Suprapubic skin (tissue), 4 donors: ENCODE measurements around the gene OR1A1. TPM values are rescaled to one million over a fixed set of nuclear protein-coding genes. Genes with fewer than 3 reads are reported as not detected.

Experiments used
- DNase-seq, 2 donors: peaks; one replicate each; pipeline ENCODE4 v3.0.0-alpha.2; 2019; ENCODE audit warnings: low spot score in 2 of 2
- H3K27ac ChIP-seq: fragments of 200-600 bp; sonication (generic); one replicate; pipeline ENCODE4 v1.5.1; 2019
- H3K27me3 ChIP-seq: fragments of 200-600 bp; sonication (generic); one replicate; pipeline ENCODE4 v1.5.1; 2019
- H3K36me3 ChIP-seq: fragments of 200-600 bp; sonication (generic); one replicate; pipeline ENCODE4 v1.5.1; 2019
- H3K4me1 ChIP-seq: fragments of 200-600 bp; sonication (generic); one replicate; pipeline ENCODE4 v1.5.1; 2019
- H3K4me3 ChIP-seq: fragments of 200-600 bp; sonication (generic); one replicate; pipeline ENCODE4 v1.5.1; 2019; ENCODE audit warnings: mild to moderate bottlenecking
- H3K9me3 ChIP-seq: fragments of 200-600 bp; sonication (generic); one replicate; pipeline ENCODE4 v1.5.1; 2019
- CTCF ChIP-seq, 2 donors: fragments of 200-600 bp in 1 of 2; fragments of 450-650 bp in 1 of 2; sonication (generic) in 1 of 2; IDR thresholded peaks; one replicate each; pipeline ENCODE4 v1.5.1; 2016 to 2019; ENCODE audit warnings: antibody characterized with exemption in 2 of 2, mild to moderate bottlenecking in 1 of 2, moderate library complexity in 1 of 2
- EP300 ChIP-seq: sonication (generic); formaldehyde crosslinking; IDR thresholded peaks from one replicate; pipeline ENCODE4 v1.6.1; 2017; ENCODE audit warnings: antibody characterized with exemption
- POLR2A ChIP-seq, 2 donors: fragments of 450-650 bp; IDR thresholded peaks; one replicate each; pipeline ENCODE4 v1.6.1; 2017; ENCODE audit warnings: antibody characterized with exemption in 2 of 2, mild to moderate bottlenecking in 2 of 2, moderate library complexity in 2 of 2
- POLR2AphosphoS5 ChIP-seq, 3 donors: sonication (generic); formaldehyde crosslinking; IDR thresholded peaks; one replicate each; pipeline ENCODE4 v1.6.1; 2017; ENCODE audit warnings: antibody characterized with exemption in 3 of 3
- whole genome bisulfite sequencing: methylation state at CpG from one replicate; pipeline ENCODE4 v1.1.5; 2018; 5-methylcytosine and 5-hydroxymethylcytosine counted together
- total RNA-seq, 4 donors: library from RNA; depleted of rRNA; stranded (reverse); fragments of >200 nt; gene quantifications; one replicate each; pipeline ENCODE4 v1.1.0, GENCODE V29; 2016

OR1A1 gene
- under 1 TPM in 1 of 4 donors, not detected in 3; 0.21 TPM for total RNA-seq

- H3K9me3 ChIP-seq = no peaks in the 10 kb centered on the region
- H3K27me3 ChIP-seq = no peaks in the 10 kb centered on the region
- no peak within 1 kb of the TSS for H3K4me3 ChIP-seq
- H3K4me1 ChIP-seq = no peaks in the 10 kb centered on the region
- DNase-seq = no peak
- TF ChIP-seq CTCF (IDR thresholded peaks at IDR 0.05) = no peak
- no peak for TF ChIP-seq EP300
- TF ChIP-seq POLR2AphosphoS5 (IDR thresholded peaks at IDR 0.05) = no peak
- no peak for TF ChIP-seq POLR2A (IDR thresholded peaks at IDR 0.05)
- no peaks in the 10 kb centered on the region for H3K36me3 ChIP-seq
- 72% methylated on average over 6 of the region's 7 CpGs for WGBS
- H3K27ac ChIP-seq = no peak within 1 kb of the TSS
Observed at GRCh38 chr17:3207367-3207766, at the start of gene OR1A1. Gene OR1A1, plus strand, starts transcription at chr17:3207667. Its CDS starts 7,954 bp downstream, at chr17:3215621.

- H3K36me3 ChIP-seq = no peaks in the 10 kb centered on the region
- DNase-seq = no peak
- peaks cover 5% of the 10 kb centered on the region for H3K9me3 ChIP-seq
- TF ChIP-seq EP300 (no peak), POLR2A (IDR thresholded peaks at IDR 0.05) (no peak), CTCF (IDR thresholded peaks at IDR 0.05) (no peak), POLR2AphosphoS5 (IDR thresholded peaks at IDR 0.05) (no peak)
- H3K4me1 ChIP-seq = no peaks in the 10 kb centered on the region
- WGBS = 69% methylated on average over 5 of the region's 5 CpGs
- no peak overlapping the region for H3K4me3 ChIP-seq
- peaks cover 6% of the 10 kb centered on the region for H3K27me3 ChIP-seq
- no peak overlapping the region for H3K27ac ChIP-seq
Observed at GRCh38 chr17:3167574-3167973, 39.9 kb upstream of the OR1A1 start.

GRCh38 chr17:3189961-3190360 is 17.5 kb upstream of the OR1A1 start:
- TF ChIP-seq EP300 (no peak), CTCF (IDR thresholded peaks at IDR 0.05) (no peak), POLR2AphosphoS5 (IDR thresholded peaks at IDR 0.05) (no peak), POLR2A (IDR thresholded peaks at IDR 0.05) (no peak)
- 45% methylated on average over 4 of the region's 4 CpGs for WGBS
- H3K4me3 ChIP-seq = no peak overlapping the region

GRCh38 chr17:3197219-3197618 is 10.2 kb upstream of the OR1A1 start, which contains the start of gene OR1A2:
Gene OR1A2, plus strand, starts transcription at chr17:3197519. Its CDS starts 0 bp downstream, at chr17:3197519.
- DNase-seq = no peak
- Histone ChIP-seq H3K36me3 (no peaks in the 10 kb centered on the region), H3K27ac (no peak within 1 kb of the TSS), H3K4me3 (no peak within 1 kb of the TSS), H3K4me1 (no peaks in the 10 kb centered on the region), H3K27me3 (peaks cover 3% of the 10 kb centered on the region), H3K9me3 (no peaks in the 10 kb centered on the region)
- WGBS = 80% methylated on average over 4 of the region's 4 CpGs
- TF ChIP-seq POLR2AphosphoS5 (IDR thresholded peaks at IDR 0.05) (no peak), POLR2A (IDR thresholded peaks at IDR 0.05) (no peak), EP300 (no peak), CTCF (IDR thresholded peaks at IDR 0.05) (no peak)

More at GRCh38 chr17:3189961-3190360, 17.5 kb upstream of the OR1A1 start:
- Histone ChIP-seq H3K4me1 (no peaks in the 10 kb centered on the region), H3K27ac (no peak overlapping the region), H3K36me3 (no peaks in the 10 kb centered on the region), H3K27me3 (peaks cover 3% of the 10 kb centered on the region), H3K9me3 (no peaks in the 10 kb centered on the region)
- DNase-seq = no peak

GRCh38 chr17:3208484-3208883 is 1.0 kb downstream of the OR1A1 start:
- Histone ChIP-seq H3K27ac (no peak overlapping the region), H3K9me3 (no peaks in the 10 kb centered on the region), H3K36me3 (no peaks in the 10 kb centered on the region), H3K4me1 (no peaks in the 10 kb centered on the region), H3K27me3 (no peaks in the 10 kb centered on the region), H3K4me3 (no peak overlapping the region)
- no peak for TF ChIP-seq POLR2A (IDR thresholded peaks at IDR 0.05)
- TF ChIP-seq EP300 = no peak
- TF ChIP-seq CTCF (IDR thresholded peaks at IDR 0.05) = no peak
- no peak for TF ChIP-seq POLR2AphosphoS5 (IDR thresholded peaks at IDR 0.05)
- no peak for DNase-seq
- WGBS = 79% methylated on average over 6 of the region's 6 CpGs
